Measurements from ENCODE around the gene GHRL. TPM values are rescaled to one million over a fixed set of nuclear protein-coding genes. Genes with fewer than 3 reads are reported as not detected.

The GHRL gene
- polyA plus RNA-seq, 2 of the 4 experiments (the other 2 are of a cell fraction), result not detected

- H3K27ac ChIP-seq, result no peak overlapping the region
- H3K4me3 ChIP-seq, result no peak overlapping the region
- ChIA-PET POLR2A (no interaction called here), CTCF (interaction anchor here (0.9 to 1.3 kb wide), 2 partner anchors 9 to 366 kb away, joined by 3 to 4 read pairs; no protein-coding TSS in a partner anchor)
- TF ChIP-seq USF2 (IDR thresholded peaks at IDR 0.05) (no peak), RCOR1 (IDR thresholded peaks at IDR 0.05; ENCODE audit: low read depth, low read length) (no peak), FOXS1 (CRISPR knock-in tag; IDR thresholded peaks at IDR 0.05) (no peak)
- ATAC-seq, result peak in 1 of 2 experiments; percentile 8; a peak in 2 of 6 replicates
- WGBS (ENCODE audit: missing lambda C conversion rate), result 92% methylated on average over 10 of the region's 10 CpGs
- no peak overlapping the region for H3K4me2 ChIP-seq
- no peaks in the 10 kb centered on the region for H3K9me3 ChIP-seq
- no peak for FAIRE-seq
- no peaks in the 10 kb centered on the region for H3K4me1 ChIP-seq
- no peak for DNase-seq (ENCODE audit: low read depth in 1 of 2, low spot score in 1 of 2)
Measured at GRCh38 chr3:10312391-10312790, 19.6 kb upstream of the GHRL start.

- Histone ChIP-seq H3K4me1 (no peaks in the 10 kb centered on the region), H3K4me2 (no peak overlapping the region), H3K9me3 (no peaks in the 10 kb centered on the region), H3K27ac (no peak overlapping the region), H3K4me3 (no peak overlapping the region)
- ChIA-PET POLR2A (no interaction called here), CTCF (interaction anchor here (0.6 to 1.3 kb wide), 4 partner anchors 9 to 365 kb away, joined by 3 to 5 read pairs (median 4); partner anchors contain the start of genes IRAK2 and SEC13)
- WGBS (ENCODE audit: missing lambda C conversion rate), result 94% methylated on average over 13 of the region's 13 CpGs
- no peak for DNase-seq (ENCODE audit: low read depth in 1 of 2, low spot score in 1 of 2)
- TF ChIP-seq ATOH8 (CRISPR knock-in tag; IDR thresholded peaks at IDR 0.05; ENCODE audit: low read depth) (no peak), HOXB5 (CRISPR knock-in tag; IDR thresholded peaks at IDR 0.05) (no peak), ZC3H11A (IDR thresholded peaks at IDR 0.05) (no peak), ZSCAN20 (CRISPR knock-in tag; IDR thresholded peaks at IDR 0.05) (no peak)
- FAIRE-seq, result no peak
- peak; percentile 20 to 33; a peak in 3 of 6 replicates for ATAC-seq
Measured at GRCh38 chr3:10311710-10312109, 19.0 kb upstream of the GHRL start.

- DNase-seq (ENCODE audit: low read depth in 1 of 2, low spot score in 1 of 2), result no peak
- 97% methylated on average over 2 of the region's 2 CpGs for WGBS (ENCODE audit: missing lambda C conversion rate)
- ChIA-PET CTCF (interaction anchor here (1.3 kb wide), 1 partner anchor 8 kb away, joined by 3 read pairs; no protein-coding TSS in a partner anchor), POLR2A (no interaction called here)
- Histone ChIP-seq H3K4me1 (peaks cover under 1% of the 10 kb centered on the region; the same call in 1 of the 3 replicates), H3K4me2 (no peak overlapping the region), H3K9me3 (no peaks in the 10 kb centered on the region), H3K27ac (peak overlapping the region in 1 of 2 experiments; percentile 39; a peak in 1 of 6 replicates), H3K4me3 (no peak overlapping the region)
- peak; percentile 93 for TF ChIP-seq NFE2L2 (conservative IDR thresholded peaks at IDR 0.05; ENCODE audit: low read length)
- peak; percentile 94 for TF ChIP-seq MAFK (IDR thresholded peaks at IDR 0.05; ENCODE audit: partially characterized antibody)
- TF ChIP-seq POLR2AphosphoS2 (conservative IDR thresholded peaks at IDR 0.05; ENCODE audit: low read length), result no peak
- no peak for TF ChIP-seq POLR2A (IDR thresholded peaks at IDR 0.05; ENCODE audit: low read length)
- no peak for TF ChIP-seq JUNB (IDR thresholded peaks at IDR 0.05)
- ATAC-seq, result no peak
- no peak for FAIRE-seq
Measured at GRCh38 chr3:10310578-10310977, 17.8 kb upstream of the GHRL start.

- no peak for ATAC-seq
- no peak overlapping the region for H3K4me3 ChIP-seq
- TF ChIP-seq RFX5 (IDR thresholded peaks at IDR 0.05) (no peak), HEYL (CRISPR knock-in tag; IDR thresholded peaks at IDR 0.05) (no peak), PHF8 (IDR thresholded peaks at IDR 0.05; ENCODE audit: borderline replicate concordance, low read depth) (no peak), POLR2A (IDR thresholded peaks at IDR 0.05; ENCODE audit: low read length) (no peak), KDM1A (IDR thresholded peaks at IDR 0.05; ENCODE audit: low read depth) (no peak), FOXS1 (CRISPR knock-in tag; IDR thresholded peaks at IDR 0.05) (no peak), RARB (CRISPR knock-in tag; IDR thresholded peaks at IDR 0.05) (no peak)
- no peaks in the 10 kb centered on the region for H3K9me3 ChIP-seq
- peaks cover 4% of the 10 kb centered on the region; the same call in 1 of the 3 replicates for H3K4me1 ChIP-seq
- no peak overlapping the region for H3K4me2 ChIP-seq
- no peak for FAIRE-seq
- ChIA-PET POLR2A (interaction anchor here (0.6 to 1.1 kb wide), 2 partner anchors 11 to 309 kb away, joined by 3 to 7 read pairs; partner anchors contain the start of gene SEC13), CTCF (interaction anchor here (1.3 kb wide), 1 partner anchor 9 kb away, joined by 3 read pairs; no protein-coding TSS in a partner anchor)
- H3K27ac ChIP-seq, result no peak overlapping the region
- DNase-seq (ENCODE audit: low read depth in 1 of 2, low spot score in 1 of 2), result no peak
- 79% methylated on average over 4 of the region's 4 CpGs for WGBS (ENCODE audit: missing lambda C conversion rate)
Measured at GRCh38 chr3:10309736-10310135, 17.0 kb upstream of the GHRL start.
